Endothelial cell of umbilical vein (primary cell): ENCODE measurements around the gene KRT78. TPM values are rescaled to one million over a fixed set of nuclear protein-coding genes. Genes with fewer than 3 reads are reported as not detected.

Experiments
- BruUV-seq: library from RNA; stranded (reverse); fragments of 400-500 nt; replicated peaks from 2 replicates; lab custom pipeline; 2021; lab: Mats Ljungman, UMichigan
- CTCF ChIA-PET: fragments of 300-600, 350-600 bp; sonication (Branson Sonifier 250); formaldehyde crosslinking; loops from one replicate; lab custom pipeline; 2021; ENCODE audit warnings: antibody characterized with exemption, inconsistent platforms; lab: Charles Lee
- POLR2A ChIA-PET: fragments of 300-600, 350-600 bp; sonication (Branson Sonifier 250); formaldehyde crosslinking; loops from one replicate; lab custom pipeline; 2021; ENCODE audit warnings: antibody characterized with exemption, inconsistent platforms; lab: Charles Lee
- DNase-seq: peaks from one replicate; pipeline ENCODE4 v3.0.0-alpha.2; 2011; ENCODE audit warnings: low read depth, low spot score
- FAIRE-seq: peaks from 2 replicates; lab custom pipeline; 2011; peaks lifted over from hg19 to GRCh38; lab: Jason Lieb, UNC
- H2AFZ ChIP-seq: 2 replicates; pipeline ENCODE4 v1.6.0; 2012; ENCODE audit warnings: low read depth, low read length, control low read depth, inconsistent platforms
- H3K27ac ChIP-seq: 2 replicates; pipeline ENCODE4 v1.5.1; 2011; ENCODE audit warnings: low read depth, mild to moderate bottlenecking, control low read depth, low read length, moderate library complexity; ENCODE audit not compliant: insufficient read depth
- H3K27me3 ChIP-seq, 2 experiments: 2 replicates each; pipeline versions ENCODE4 v1.6.0 to v1.6.1; 2011; ENCODE audit warnings: low read length in 2 of 2, mixed read lengths in 1 of 2; ENCODE audit not compliant: control insufficient read depth in 2 of 2, insufficient read depth in 2 of 2
- H3K36me3 ChIP-seq, 2 experiments: 2 replicates in 1 of 2; 3 replicates in 1 of 2; pipeline ENCODE4 v1.5.1; 2011; ENCODE audit warnings: low read length in 2 of 2, mild to moderate bottlenecking in 1 of 2, moderate library complexity in 1 of 2; ENCODE audit not compliant: control insufficient read depth in 2 of 2, insufficient read depth in 2 of 2; ENCODE audit errors: extremely low read depth in 1 of 2
- H3K4me1 ChIP-seq: 3 replicates; pipeline ENCODE4 v1.5.1; 2011; ENCODE audit warnings: mild to moderate bottlenecking, low read length; ENCODE audit not compliant: control insufficient read depth, insufficient read depth; ENCODE audit errors: extremely low read depth
- H3K4me2 ChIP-seq: 2 replicates; pipeline ENCODE4 v1.6.1; 2011; ENCODE audit warnings: low read length, control low read depth, mixed read lengths; ENCODE audit not compliant: insufficient read depth
- H3K4me3 ChIP-seq, 3 experiments: fragments of 200-600 bp in 1 of 3; sonication (generic), shearing (Covaris generic) in 1 of 3; replicated peaks in 1 of 3; 2 replicates each; pipeline ENCODE4 v1.5.1; 2011 to 2016; ENCODE audit warnings: control low read depth in 3 of 3, low read length in 3 of 3, mild to moderate bottlenecking in 2 of 3, inconsistent platforms in 1 of 3, low read depth in 1 of 3, moderate library complexity in 1 of 3; ENCODE audit not compliant: insufficient read depth in 1 of 3
- H3K79me2 ChIP-seq: 2 replicates; pipeline ENCODE4 v1.6.0; 2012; ENCODE audit warnings: low read length, inconsistent platforms; ENCODE audit not compliant: control insufficient read depth, insufficient read depth
- H3K9ac ChIP-seq: replicated peaks from 2 replicates; pipeline ENCODE3; 2011; ENCODE audit warnings: low read length, control low read depth; ENCODE audit not compliant: insufficient read depth; ENCODE audit errors: extremely low read depth
- H3K9me1 ChIP-seq: replicated peaks from 3 replicates; pipeline ENCODE4 v1.6.0; 2011; ENCODE audit warnings: mild to moderate bottlenecking, low read length; ENCODE audit not compliant: control insufficient read depth, insufficient read depth; ENCODE audit errors: extremely low read depth
- H3K9me3 ChIP-seq: replicated peaks from 2 replicates; pipeline ENCODE4 v1.5.1; 2012; ENCODE audit warnings: low read length, inconsistent platforms; ENCODE audit not compliant: control insufficient read depth, insufficient read depth
- H4K20me1 ChIP-seq: replicated peaks from 2 replicates; pipeline ENCODE3; 2011; ENCODE audit warnings: mild to moderate bottlenecking, low read length; ENCODE audit not compliant: control insufficient read depth, insufficient read depth; ENCODE audit errors: extremely low read depth
- EZH2 ChIP-seq: IDR thresholded peaks from 2 replicates; pipeline ENCODE4 v1.6.1; 2012; ENCODE audit warnings: borderline replicate concordance, low read depth, mild to moderate bottlenecking, moderate library complexity, low read length, inconsistent platforms; ENCODE audit not compliant: severe bottlenecking
- FOS ChIP-seq: IDR thresholded peaks from 2 replicates; pipeline ENCODE4 v1.6.1; 2011; ENCODE audit warnings: mild to moderate bottlenecking, low read length, moderate library complexity, borderline replicate concordance; ENCODE audit not compliant: insufficient read depth
- GATA2 ChIP-seq: IDR thresholded peaks from 2 replicates; pipeline ENCODE4 v1.7.0; 2011; ENCODE audit warnings: low read depth, mild to moderate bottlenecking, moderate library complexity, mixed read lengths, low read length; ENCODE audit not compliant: insufficient read length, insufficient read depth
- JUN ChIP-seq: IDR thresholded peaks from 2 replicates; pipeline ENCODE4 v1.6.1; 2011; ENCODE audit warnings: borderline replicate concordance, low read depth; ENCODE audit not compliant: insufficient read length, insufficient read depth
- MYC ChIP-seq: IDR thresholded peaks from one replicate; pipeline ENCODE4 v1.6.1; 2011; ENCODE audit warnings: mild to moderate bottlenecking, low read depth, low read length
- POLR2A ChIP-seq: IDR thresholded peaks from 2 replicates; pipeline ENCODE4 v1.6.1; 2012; ENCODE audit warnings: low read depth, mild to moderate bottlenecking, control low read depth, low read length
- POLR2AphosphoS5 ChIP-seq: IDR thresholded peaks from 2 replicates; pipeline ENCODE4 v1.6.1; 2012; ENCODE audit warnings: low read depth, mild to moderate bottlenecking, control low read depth, low read length, moderate library complexity; ENCODE audit not compliant: insufficient read depth
- dilution Hi-C: fragments of 300-500 bp; cut with MboI; formaldehyde crosslinking; loops from one replicate; pipeline ENCODE4 v1.15.0; 2019; ENCODE audit warnings: low sequenced_read_pairs; ENCODE audit not compliant: extremely low pct_ligation_motif_present
- intact Hi-C: fragments of 100-400 bp; cut with micrococcal nuclease; formaldehyde crosslinking; loops from one replicate; pipeline ENCODE4 v1.10.0; 2022
- polyA plus RNA-seq, 4 experiments: library from polyadenylated mRNA; depleted of rRNA in 3 of 4; stranded (reverse) in 3 of 4; unstranded in 1 of 4; fragments of >200 nt; gene quantifications; 2 replicates each; pipeline versions ENCODE4 v1.2.1 to v1.2.3, GENCODE V29; 2011 to 2012; ENCODE audit warnings: missing spikeins in 1 of 4
- total RNA-seq: library from RNA; stranded (reverse); gene quantifications from 2 replicates; pipeline ENCODE4 v1.2.3, GENCODE V29; 2021
- TF ChIP-seq, protein P1 (sequence below): IDR thresholded peaks from 2 replicates; pipeline ENCODE4 v1.6.1; 2011; ENCODE audit not compliant: insufficient read depth, insufficient read length
- TF ChIP-seq, protein P2 (sequence below), 2 donors: IDR thresholded peaks; 1 replicate in 1 of 2; 2 replicates in 1 of 2; pipeline ENCODE4 v1.5.1; 2011; ENCODE audit warnings: low read length in 2 of 2, mild to moderate bottlenecking in 2 of 2, moderate library complexity in 2 of 2, control low read depth in 1 of 2, inconsistent platforms in 1 of 2, low read depth in 1 of 2; ENCODE audit not compliant: insufficient read depth in 1 of 2; ENCODE audit errors: extremely low read depth in 1 of 2

Gene KRT78
- total and polyA plus RNA-seq, 2 donors (not counting 3 experiments of a cell fraction or from before 2014, with no cell fraction given): not detected

DNA sequence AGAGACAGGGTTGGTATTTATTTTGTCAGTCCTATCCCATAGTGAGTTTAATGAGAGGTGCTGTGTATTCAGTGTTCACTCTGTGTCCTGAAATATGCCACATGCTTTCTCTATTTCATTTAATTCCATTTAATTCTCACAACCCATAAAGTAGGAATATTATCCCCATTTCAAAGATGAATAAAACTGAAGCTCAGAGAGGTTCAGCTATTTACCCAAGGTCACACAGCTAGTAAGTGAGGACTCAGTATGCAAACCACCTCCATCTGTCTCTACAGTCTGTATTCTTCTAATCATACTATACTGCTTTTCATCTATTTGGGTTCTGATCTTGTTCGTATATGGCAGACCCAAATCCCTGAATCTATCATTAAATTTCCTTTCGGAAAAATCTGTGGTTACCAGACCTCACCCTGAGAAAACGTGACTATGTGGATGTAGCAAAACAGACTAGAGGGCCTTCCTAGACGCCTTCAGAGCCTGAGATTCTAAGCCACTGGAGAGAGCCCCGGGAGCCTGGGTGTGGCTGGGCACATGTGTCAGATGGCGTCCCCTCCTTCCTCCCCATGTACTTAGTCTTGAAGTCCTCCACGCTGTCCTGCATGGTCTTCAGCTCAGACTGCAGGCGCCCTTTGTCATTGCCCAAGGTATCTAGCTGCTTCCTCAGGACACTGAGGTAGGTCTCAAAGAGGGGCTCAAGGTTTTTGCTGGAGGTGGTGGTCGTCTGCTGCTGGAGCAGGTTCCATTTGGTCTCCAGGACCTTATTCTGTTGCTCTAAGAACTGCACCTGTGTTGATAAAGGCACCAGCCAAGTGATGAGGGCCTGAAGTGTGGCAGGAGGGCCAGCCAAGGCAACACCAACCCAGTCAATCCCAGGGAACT lies 37.4 kb downstream of the KRT78 start:
- no peaks in the 10 kb centered on the region for H3K9me1 ChIP-seq
- DNase-seq (no peak), FAIRE-seq (no peak)
- ChIA-PET CTCF (interaction anchor here (0.6 kb wide), 1 partner anchor 23 kb away, joined by 3 read pairs; no protein-coding TSS in a partner anchor), POLR2A (no interaction called here)
- no peaks in the 10 kb centered on the region for H3K9me3 ChIP-seq
- H3K9ac ChIP-seq: no peak overlapping the region
- no peaks in the 10 kb centered on the region for H3K36me3 ChIP-seq
- H3K79me2 ChIP-seq: no peaks in the 10 kb centered on the region
- H3K4me1 ChIP-seq: no peaks in the 10 kb centered on the region
- no peaks in the 10 kb centered on the region for H3K27me3 ChIP-seq
- no peak overlapping the region for H3K4me2 ChIP-seq
- intact Hi-C loops: no loop called here
- H4K20me1 ChIP-seq: no peaks in the 10 kb centered on the region
- dilution Hi-C loops: no loop called here
- H2AFZ ChIP-seq: no peak overlapping the region
- no TSS peak for BruUV-seq
- no peak overlapping the region for H3K27ac ChIP-seq
- TF ChIP-seq POLR2AphosphoS5: no peak
- TF ChIP-seq POLR2A: no peak
- no peak for TF ChIP-seq GATA2
- TF ChIP-seq, protein P1, sequence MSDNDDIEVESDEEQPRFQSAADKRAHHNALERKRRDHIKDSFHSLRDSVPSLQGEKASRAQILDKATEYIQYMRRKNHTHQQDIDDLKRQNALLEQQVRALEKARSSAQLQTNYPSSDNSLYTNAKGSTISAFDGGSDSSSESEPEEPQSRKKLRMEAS: no peak
- TF ChIP-seq MYC: no peak
- TF ChIP-seq FOS: no peak
- TF ChIP-seq JUN: no peak
- H3K4me3 ChIP-seq: no peak overlapping the region

DNA sequence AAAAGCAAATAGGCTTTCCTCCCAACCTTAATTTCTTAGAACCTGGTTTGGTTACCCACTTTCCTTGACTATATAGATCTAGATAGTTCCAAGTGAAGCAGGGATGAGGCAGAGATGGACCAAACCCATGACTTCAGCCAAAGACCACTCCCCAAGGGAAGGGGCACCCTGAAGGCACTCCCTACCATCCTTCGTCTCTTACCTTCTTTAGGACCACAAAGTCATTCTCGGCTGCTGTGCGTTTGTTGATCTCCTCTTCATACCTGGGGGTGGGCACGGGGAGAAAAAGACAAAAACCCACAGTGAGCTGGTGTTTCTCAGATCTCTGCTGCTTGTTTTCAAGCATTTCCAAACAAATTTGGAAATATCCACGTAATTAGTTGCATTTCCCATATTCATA lies 38.2 kb downstream of the KRT78 start:
- no peaks in the 10 kb centered on the region for H3K9me1 ChIP-seq
- ChIA-PET CTCF (no interaction called here), POLR2A (no interaction called here)
- H3K27me3 ChIP-seq: no peaks in the 10 kb centered on the region
- no peak overlapping the region for H3K27ac ChIP-seq
- H3K79me2 ChIP-seq: no peaks in the 10 kb centered on the region
- H3K9me3 ChIP-seq: no peaks in the 10 kb centered on the region
- intact Hi-C loops: no loop called here
- no peak overlapping the region for H3K9ac ChIP-seq
- no peak overlapping the region for H3K4me3 ChIP-seq
- no peaks in the 10 kb centered on the region for H4K20me1 ChIP-seq
- BruUV-seq: no TSS peak
- DNase-seq (no peak), FAIRE-seq (no peak)
- TF ChIP-seq EZH2 (no peak), MYC (no peak), JUN (no peak), FOS (no peak), POLR2AphosphoS5 (no peak), POLR2A (no peak), GATA2 (no peak)
- TF ChIP-seq, protein P1: no peak
- TF ChIP-seq, protein P2, sequence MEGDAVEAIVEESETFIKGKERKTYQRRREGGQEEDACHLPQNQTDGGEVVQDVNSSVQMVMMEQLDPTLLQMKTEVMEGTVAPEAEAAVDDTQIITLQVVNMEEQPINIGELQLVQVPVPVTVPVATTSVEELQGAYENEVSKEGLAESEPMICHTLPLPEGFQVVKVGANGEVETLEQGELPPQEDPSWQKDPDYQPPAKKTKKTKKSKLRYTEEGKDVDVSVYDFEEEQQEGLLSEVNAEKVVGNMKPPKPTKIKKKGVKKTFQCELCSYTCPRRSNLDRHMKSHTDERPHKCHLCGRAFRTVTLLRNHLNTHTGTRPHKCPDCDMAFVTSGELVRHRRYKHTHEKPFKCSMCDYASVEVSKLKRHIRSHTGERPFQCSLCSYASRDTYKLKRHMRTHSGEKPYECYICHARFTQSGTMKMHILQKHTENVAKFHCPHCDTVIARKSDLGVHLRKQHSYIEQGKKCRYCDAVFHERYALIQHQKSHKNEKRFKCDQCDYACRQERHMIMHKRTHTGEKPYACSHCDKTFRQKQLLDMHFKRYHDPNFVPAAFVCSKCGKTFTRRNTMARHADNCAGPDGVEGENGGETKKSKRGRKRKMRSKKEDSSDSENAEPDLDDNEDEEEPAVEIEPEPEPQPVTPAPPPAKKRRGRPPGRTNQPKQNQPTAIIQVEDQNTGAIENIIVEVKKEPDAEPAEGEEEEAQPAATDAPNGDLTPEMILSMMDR (IDR thresholded peaks at IDR 0.05; ENCODE audit: extremely low read depth in 1 of 2, insufficient read depth in 1 of 2, low read depth in 1 of 2, low read length in 2 of 2): no peak
- H3K4me1 ChIP-seq: no peaks in the 10 kb centered on the region
- H2AFZ ChIP-seq: no peak overlapping the region
- dilution Hi-C loops: no loop called here
- no peak overlapping the region for H3K4me2 ChIP-seq
- H3K36me3 ChIP-seq: no peaks in the 10 kb centered on the region
